Ovary (tissue), 9 donors: ENCODE measurements around the gene ABCC2. TPM values are rescaled to one million over a fixed set of nuclear protein-coding genes. Genes with fewer than 3 reads are reported as not detected.
"Not testable (repeated sequence)": the region's sequence is repeated elsewhere in the genome, so short reads cannot be mapped to it uniquely, and the experiment has no call there.

Experiments
- DNase-seq, 5 donors: peaks; one replicate each; pipeline ENCODE4 v3.0.0-alpha.2; 2019 to 2020
- H3K27ac ChIP-seq, 2 donors: fragments of 200-600 bp; one replicate each; pipeline versions ENCODE4 v1.5.1 to v1.8.0; 2019 to 2022
- H3K27me3 ChIP-seq: fragments of 200-600 bp; one replicate; pipeline ENCODE4 v1.8.0; 2022
- H3K36me3 ChIP-seq: fragments of 200-600 bp; sonication (generic); one replicate; pipeline ENCODE4 v1.5.1; 2019
- H3K4me1 ChIP-seq: one replicate; pipeline ENCODE4 v1.8.1; 2013; ENCODE audit warnings: mild to moderate bottlenecking, moderate library complexity; ENCODE audit not compliant: insufficient read depth
- H3K4me3 ChIP-seq: fragments of 200-600 bp; sonication (generic); one replicate; pipeline ENCODE4 v1.5.1; 2017
- H3K9me3 ChIP-seq, 2 donors: fragments of 200-600 bp in 1 of 2; sonication (generic) in 1 of 2; one replicate each; pipeline versions ENCODE4 v1.5.1 to v1.8.1; 2013 to 2019; ENCODE audit warnings: mild to moderate bottlenecking in 1 of 2, moderate library complexity in 1 of 2
- CTCF ChIP-seq, 3 donors: fragments of 450-650 bp in 2 of 3; fragments of 200-600 bp in 1 of 3; IDR thresholded peaks; one replicate each; pipeline versions ENCODE4 v1.5.1 to v1.8.0; 2016 to 2022; ENCODE audit warnings: antibody characterized with exemption in 3 of 3, mild to moderate bottlenecking in 1 of 3
- EP300 ChIP-seq: sonication (generic); formaldehyde crosslinking; IDR thresholded peaks from one replicate; pipeline ENCODE4 v1.6.1; 2017; ENCODE audit warnings: antibody characterized with exemption
- POLR2A ChIP-seq: fragments of 450-650 bp; IDR thresholded peaks from one replicate; pipeline ENCODE4 v1.6.1; 2017; ENCODE audit warnings: antibody characterized with exemption, mild to moderate bottlenecking, moderate library complexity
- WGBS, 3 donors: extraction: QIAGEN DNeasy Blood & Tissue Kit in 1 of 3; methylation state at CpG; one replicate each; pipeline versions ENCODE4 v1.1.5 to v1.1.7; 2013 to 2017; 5-methylcytosine and 5-hydroxymethylcytosine counted together
- intact Hi-C, 4 donors: fragments of 100-400 bp; cut with DNase I; formaldehyde crosslinking; loops; one replicate each; pipeline versions ENCODE4 v1.11.0 to v1.15.1; 2022 to 2023
- polyA plus RNA-seq, 2 donors: library from polyadenylated mRNA; stranded (reverse); fragments of 200-250 nt in 1 of 2; fragments of 350-450 nt in 1 of 2; fragmentation: Illumina TruSeq in 1 of 2; extraction: RNeasy Lipid Tissue Mini Kit (QIAGEN cat#74804) in 1 of 2; gene quantifications; one replicate each; pipeline ENCODE4 v1.2.3, GENCODE V29; 2013 to 2014
- total RNA-seq, 7 donors: library from RNA; depleted of rRNA in 2 of 7; stranded (reverse); fragments of >200 nt in 2 of 7; fragmentation: NEBNext Ultra II Directional in 3 of 7; extraction: Animal tissue kit (Norgen Biotek cat#: 25700) in 3 of 7; gene quantifications; one replicate each; pipeline versions ENCODE4 v1.1.0 to v1.2.4, GENCODE V29; 2016 to 2023
- donor health status: DM: no; HTN: no; CAD: no; lungs with moderate emphysema.
- donor health status: DM: no; HTN: no; CAD: no.
- donor health status: Bipolar disorder and iron deficiency.
- donor health status: DM: yes; HTN: yes; CAD: no.
- donor health status: DM: no; HTN: no; CAD: no.
- donor health status: DM: yes; HTN: yes; CAD: no.

Gene ABCC2
- total and polyA plus RNA-seq, 9 donors, result 0.22 to 1.8 (median 0.84) TPM

- Histone ChIP-seq H3K4me1 (no peaks in the 10 kb centered on the region), H3K9me3 (no peaks in the 10 kb centered on the region), H3K4me3 (no peak overlapping the region), H3K27ac (no peak overlapping the region), H3K27me3 (no peaks in the 10 kb centered on the region), H3K36me3 (no peaks in the 10 kb centered on the region)
- no peak for DNase-seq
- TF ChIP-seq CTCF (IDR thresholded peaks at IDR 0.05) (no peak), POLR2A (no peak), EP300 (no peak)
- 95 to 99% (median 97%) methylated on average over 3 of the region's 3 CpGs for WGBS, 3 donors
- intact Hi-C loops, result no loop called here
These were observed 41.4 kb upstream of the ABCC2 start for GRCh38 chr10:99740933-99741559.

GRCh38 chr10:99742254-99742653 lies 40.2 kb upstream of the ABCC2 start:
- Histone ChIP-seq H3K27ac (no peak overlapping the region), H3K27me3 (no peaks in the 10 kb centered on the region), H3K4me1 (no peaks in the 10 kb centered on the region), H3K36me3 (no peaks in the 10 kb centered on the region), H3K9me3 (no peaks in the 10 kb centered on the region), H3K4me3 (no peak overlapping the region)
- no peak for DNase-seq
- intact Hi-C loops, result no loop called here
- TF ChIP-seq POLR2A (no peak), CTCF (IDR thresholded peaks at IDR 0.05) (no peak), EP300 (no peak)

- DNase-seq, result no peak
- 80 to 95% (median 92%) methylated on average over 2 of the region's 2 CpGs for WGBS, 3 donors
- H3K9me3 ChIP-seq, result no peaks in the 10 kb centered on the region
- no peak overlapping the region for H3K4me3 ChIP-seq
- no peak overlapping the region for H3K27ac ChIP-seq
- TF ChIP-seq POLR2A (no peak), CTCF (IDR thresholded peaks at IDR 0.05) (no peak), EP300 (no peak)
- H3K4me1 ChIP-seq, result no peaks in the 10 kb centered on the region
- intact Hi-C loops, result no loop called here
- no peaks in the 10 kb centered on the region for H3K27me3 ChIP-seq
- H3K36me3 ChIP-seq, result no peaks in the 10 kb centered on the region
These were observed 39.7 kb upstream of the ABCC2 start for GRCh38 chr10:99742701-99743100.

- H3K27ac ChIP-seq, result no peak overlapping the region
- H3K4me1 ChIP-seq, result no peaks in the 10 kb centered on the region
- H3K27me3 ChIP-seq, result no peaks in the 10 kb centered on the region
- 87 to 92% (median 88%) methylated on average over 3 of the region's 3 CpGs for WGBS, 3 donors
- no peak for DNase-seq
- H3K4me3 ChIP-seq, result no peak overlapping the region
- H3K36me3 ChIP-seq, result no peaks in the 10 kb centered on the region
- no peaks in the 10 kb centered on the region for H3K9me3 ChIP-seq
- intact Hi-C loops, result no loop called here
- no peak for TF ChIP-seq CTCF (IDR thresholded peaks at IDR 0.05)
- no peak for TF ChIP-seq POLR2A
- no peak for TF ChIP-seq EP300
These were observed 38.6 kb upstream of the ABCC2 start for GRCh38 chr10:99743841-99744240.

- intact Hi-C loops, H3K27me3 ChIP-seq, H3K36me3 ChIP-seq, H3K4me1 ChIP-seq, DNase-seq, H3K9me3 ChIP-seq, H3K4me3 ChIP-seq, H3K27ac ChIP-seq: not testable (repeated sequence)
- 85 to 88% (median 85%) methylated on average over 2 of the region's 2 CpGs for WGBS, 3 donors
These were observed 36.3 kb upstream of the ABCC2 start for GRCh38 chr10:99746166-99746565.
